HG03108 (cell line): ENCODE results near the gene SNAPC2.
A peak's percentile ranks its signal among the peaks of the same experiment; 100 is the strongest.

Experiments
- ATAC-seq: cut with Tn5 transposase; IDR thresholded peaks from one replicate; pipeline ENCODE4 v1.9.1; 2021; ENCODE audit warnings: moderate library complexity; ENCODE audit not compliant: unreplicated experiment

The SNAPC2 gene

GRCh38 chr19:7919610-7920518 is at the start of gene SNAPC2:
Gene SNAPC2, plus strand, starts transcription at chr19:7920338. Its CDS starts 29 bp downstream, at chr19:7920367.
- peak; percentile 47 for ATAC-seq

- no peak for ATAC-seq
Measured at GRCh38 chr19:7870571-7871436, 49.3 kb upstream of the SNAPC2 start.

GRCh38 chr19:7871437-7872305 is 48.5 kb upstream of the SNAPC2 start:
- no peak for ATAC-seq

- ATAC-seq: no peak
Measured at GRCh38 chr19:7872306-7873204, 47.6 kb upstream of the SNAPC2 start.

GRCh38 chr19:7873304-7874075 is 46.6 kb upstream of the SNAPC2 start:
- ATAC-seq: no peak

- no peak for ATAC-seq
Measured at GRCh38 chr19:7874076-7874896, 45.9 kb upstream of the SNAPC2 start, which contains the start of gene PRR36. Gene PRR36, minus strand, starts transcription at chr19:7874390. Its CDS starts 701 bp downstream, at chr19:7873689.

- ATAC-seq: no peak
Measured at GRCh38 chr19:7874897-7875273, 45.3 kb upstream of the SNAPC2 start.

GRCh38 chr19:7877249-7877836 is 42.8 kb upstream of the SNAPC2 start:
- ATAC-seq: no peak

- no peak for ATAC-seq
Measured at GRCh38 chr19:7879111-7879807, 40.9 kb upstream of the SNAPC2 start.

GRCh38 chr19:7879836-7880235 is 40.3 kb upstream of the SNAPC2 start:
- ATAC-seq: no peak

GRCh38 chr19:7881910-7882309 is 38.2 kb upstream of the SNAPC2 start:
- ATAC-seq: no peak

- no peak for ATAC-seq
Measured at GRCh38 chr19:7883105-7883504, 37.0 kb upstream of the SNAPC2 start.

GRCh38 chr19:7883796-7884570 is 36.2 kb upstream of the SNAPC2 start:
- no peak for ATAC-seq

GRCh38 chr19:7885818-7886217 is 34.3 kb upstream of the SNAPC2 start:
- ATAC-seq: no peak

GRCh38 chr19:7887408-7888144 is 32.6 kb upstream of the SNAPC2 start:
- no peak for ATAC-seq
